ENCODE measurements around the gene FBXW7. TPM values are rescaled to one million over a fixed set of nuclear protein-coding genes. Genes with fewer than 3 reads are reported as not detected.

Gene FBXW7
- total and polyA plus RNA-seq, 2 of the 8 experiments (the other 6 are each of a cell fraction or from before 2014, with no cell fraction given) = 6.0 to 26.7 TPM

- TF ChIP-seq SAP30 (IDR thresholded peaks at IDR 0.05; ENCODE audit: insufficient read depth, insufficient replicate concordance, low read length) (no peak), JUND (IDR thresholded peaks at IDR 0.05; ENCODE audit: low read length) (no peak), TEAD4 (IDR thresholded peaks at IDR 0.05; ENCODE audit: low read depth, low read length) (no peak), CHD1 (IDR thresholded peaks at IDR 0.05; ENCODE audit: low read depth, low read length) (no peak), KDM1A (IDR thresholded peaks at IDR 0.05; ENCODE audit: borderline replicate concordance, low read length) (no peak), RFX5 (IDR thresholded peaks at IDR 0.05; ENCODE audit: borderline replicate concordance, low read depth, low read length) (no peak)
These were observed 43.3 kb upstream of the FBXW7 start (continued) for GRCh38 chr4:152579107-152579764.
